GM13977 (cell line): ENCODE results near the gene ANP32B.
"Not testable (repeated sequence)": the region's sequence is repeated elsewhere in the genome, so short reads cannot be mapped to it uniquely, and the experiment has no call there.

ENCODE experiments used
- DNase-seq: peaks from one replicate; pipeline ENCODE4 v3.0.0; 2012; ENCODE audit warnings: low spot score
- in situ Hi-C: fragments of 300-500 bp; cut with MboI; formaldehyde crosslinking; loops from one replicate; pipeline ENCODE4 v1.12.0; 2022; ENCODE audit warnings: low sequenced_read_pairs, low pct_unique_long_range_greater_than_20kb, mixed read lengths, inconsistent platforms; ENCODE audit not compliant: unreplicated experiment
- TF ChIP-seq, protein P1 (sequence below): IDR thresholded peaks from 2 replicates; pipeline ENCODE4 v1.5.1; 2012; ENCODE audit warnings: mild to moderate bottlenecking, control low read depth; ENCODE audit not compliant: insufficient read depth; ENCODE audit errors: extremely low read depth, missing control alignments

ANP32B gene

DNA sequence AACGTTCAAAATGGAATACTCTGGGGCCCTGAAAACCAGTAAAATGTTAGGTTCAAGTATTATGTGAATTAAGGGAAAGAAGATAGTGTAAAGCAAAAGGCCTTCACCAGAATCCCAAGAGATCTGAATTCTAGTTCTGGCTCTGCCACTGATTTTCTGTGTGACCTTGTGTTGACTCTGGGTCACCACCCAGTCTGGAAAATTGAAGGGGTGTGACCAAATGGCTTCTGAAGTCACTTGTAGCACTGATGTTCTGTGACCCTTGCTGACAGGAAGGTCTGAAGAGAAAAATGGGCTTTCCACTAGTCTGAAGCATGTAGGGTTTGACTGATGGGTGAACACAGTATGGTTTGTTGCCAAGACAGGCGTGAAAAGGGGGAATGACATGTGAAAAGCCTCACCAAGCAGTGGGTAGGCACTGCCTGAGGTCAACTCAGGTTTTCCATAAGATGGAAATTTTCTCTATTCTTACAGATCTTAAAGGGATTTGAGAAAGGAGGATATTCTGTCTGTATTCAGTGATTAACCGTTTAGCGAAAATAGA is 33.1 kb downstream of the ANP32B start:
- TF ChIP-seq, protein P1, sequence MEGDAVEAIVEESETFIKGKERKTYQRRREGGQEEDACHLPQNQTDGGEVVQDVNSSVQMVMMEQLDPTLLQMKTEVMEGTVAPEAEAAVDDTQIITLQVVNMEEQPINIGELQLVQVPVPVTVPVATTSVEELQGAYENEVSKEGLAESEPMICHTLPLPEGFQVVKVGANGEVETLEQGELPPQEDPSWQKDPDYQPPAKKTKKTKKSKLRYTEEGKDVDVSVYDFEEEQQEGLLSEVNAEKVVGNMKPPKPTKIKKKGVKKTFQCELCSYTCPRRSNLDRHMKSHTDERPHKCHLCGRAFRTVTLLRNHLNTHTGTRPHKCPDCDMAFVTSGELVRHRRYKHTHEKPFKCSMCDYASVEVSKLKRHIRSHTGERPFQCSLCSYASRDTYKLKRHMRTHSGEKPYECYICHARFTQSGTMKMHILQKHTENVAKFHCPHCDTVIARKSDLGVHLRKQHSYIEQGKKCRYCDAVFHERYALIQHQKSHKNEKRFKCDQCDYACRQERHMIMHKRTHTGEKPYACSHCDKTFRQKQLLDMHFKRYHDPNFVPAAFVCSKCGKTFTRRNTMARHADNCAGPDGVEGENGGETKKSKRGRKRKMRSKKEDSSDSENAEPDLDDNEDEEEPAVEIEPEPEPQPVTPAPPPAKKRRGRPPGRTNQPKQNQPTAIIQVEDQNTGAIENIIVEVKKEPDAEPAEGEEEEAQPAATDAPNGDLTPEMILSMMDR = no peak
- DNase-seq = no peak
- in situ Hi-C loops = no loop called here

DNA sequence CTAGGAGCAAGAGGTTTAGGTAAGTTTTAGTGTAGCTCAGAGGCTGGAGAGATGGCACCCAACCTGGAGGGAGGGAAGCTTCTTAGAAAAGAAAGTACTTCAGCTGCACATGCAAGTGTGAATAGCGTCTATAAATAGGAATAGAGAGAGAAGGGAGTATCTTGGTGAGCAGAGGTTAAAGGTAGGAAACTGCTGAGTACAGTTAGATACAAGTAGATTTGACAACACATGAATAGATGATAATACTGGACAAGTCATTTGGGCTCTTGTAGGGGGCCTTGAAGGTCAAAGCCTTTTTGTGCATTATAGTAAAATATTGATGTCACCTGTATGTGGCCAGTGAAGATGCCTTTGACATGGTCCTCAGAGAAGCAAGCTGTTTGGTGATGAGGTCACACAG is 34.2 kb downstream of the ANP32B start:
- TF ChIP-seq, protein P1 = no peak
- in situ Hi-C loops = no loop called here
- DNase-seq = no peak

DNA sequence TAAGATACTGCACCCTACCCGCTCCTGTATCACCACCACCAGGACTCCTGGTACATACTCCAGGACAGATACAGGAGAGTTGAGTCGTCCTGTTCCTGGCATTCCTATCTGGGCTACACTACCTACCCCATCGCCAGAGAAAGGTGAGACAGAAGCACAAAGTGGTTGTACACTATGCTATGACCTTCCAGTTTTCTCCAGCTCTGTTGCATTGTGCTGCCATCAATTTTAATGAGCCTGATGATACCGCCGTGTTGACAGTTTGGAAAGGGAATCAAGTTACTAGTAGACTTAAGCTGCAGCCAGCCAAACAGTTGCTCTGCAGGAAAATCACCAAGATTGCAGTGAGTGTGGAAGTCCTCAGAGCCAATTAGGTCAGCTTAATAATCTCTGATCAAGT is 35.2 kb downstream of the ANP32B start:
- no peak for DNase-seq
- in situ Hi-C loops = no loop called here
- TF ChIP-seq, protein P1 = no peak

DNA sequence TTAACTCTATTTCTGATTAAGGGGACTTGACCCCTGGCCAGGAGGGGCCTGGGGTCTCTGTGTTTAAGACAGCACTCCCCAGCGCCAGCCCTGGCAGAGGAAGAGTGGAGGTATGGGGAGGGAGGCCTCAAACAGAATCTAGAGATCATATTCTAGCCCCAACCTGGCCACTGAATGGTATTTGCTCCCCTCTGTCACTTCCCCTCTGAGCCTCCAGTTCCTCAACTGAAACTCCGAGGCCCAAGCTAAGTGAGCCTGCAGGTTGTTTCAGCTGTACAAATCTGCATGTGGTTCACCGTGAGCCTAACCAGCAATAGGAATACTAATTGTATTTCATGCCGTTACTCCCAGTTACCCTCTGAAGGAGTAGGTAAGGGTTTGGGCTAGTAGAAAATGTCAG is 36.0 kb downstream of the ANP32B start:
- TF ChIP-seq, protein P1 = no peak
- in situ Hi-C loops = no loop called here
- DNase-seq = no peak

DNA sequence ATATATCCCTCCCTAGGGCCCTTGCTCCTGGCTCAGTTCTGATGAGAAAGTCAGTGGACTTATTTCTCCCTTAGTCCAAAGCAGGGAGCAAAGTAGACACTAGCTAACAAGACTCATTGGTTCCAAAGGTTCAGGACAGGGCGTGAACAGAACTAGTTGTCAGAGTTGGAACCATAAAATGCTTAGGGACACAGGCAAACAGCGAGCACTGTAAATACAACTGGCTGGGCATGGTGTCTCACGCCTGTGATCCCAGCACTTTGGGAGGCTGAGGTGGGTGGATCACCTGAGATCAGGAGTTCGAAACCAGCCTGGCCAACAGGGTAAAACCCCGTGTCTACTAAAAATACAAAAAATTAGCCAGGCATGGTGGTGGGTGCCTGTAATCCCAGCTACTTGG is 36.7 kb downstream of the ANP32B start:
- DNase-seq, in situ Hi-C loops: not testable (repeated sequence)

DNA sequence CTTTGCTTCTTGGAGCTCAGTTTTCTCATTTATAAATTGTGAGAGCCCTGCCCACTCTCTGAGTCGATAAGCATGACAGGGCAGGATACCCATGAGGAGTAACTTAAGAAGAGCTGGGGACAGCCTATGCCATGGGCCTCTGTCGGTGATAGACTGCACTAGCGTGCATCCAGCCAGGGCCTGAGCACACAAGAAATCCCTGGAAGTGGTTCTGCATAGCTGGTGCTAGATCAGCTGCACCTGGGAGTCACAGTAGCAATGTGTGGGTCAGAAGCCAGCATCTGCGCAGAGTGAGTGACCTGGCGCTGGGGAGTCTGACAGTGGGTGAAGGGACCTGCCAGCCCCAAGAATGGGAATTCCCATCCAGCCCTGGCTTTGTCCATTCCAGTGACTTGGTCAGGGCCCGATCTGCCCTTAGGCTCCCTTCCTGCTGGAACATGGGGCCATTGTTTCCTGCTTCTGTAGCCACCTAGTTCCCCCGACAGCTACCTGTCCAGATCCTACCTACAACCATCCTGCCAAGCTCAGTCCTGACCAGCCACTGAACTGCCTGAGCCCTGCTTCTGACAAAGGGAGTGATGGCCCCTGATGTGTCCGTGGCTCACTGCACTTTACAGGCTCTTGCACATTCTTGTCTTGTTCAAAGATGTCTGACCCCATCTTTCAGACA is 37.5 kb downstream of the ANP32B start:
- in situ Hi-C loops = no loop called here
- no peak for DNase-seq
- TF ChIP-seq, protein P1 = no peak

DNA sequence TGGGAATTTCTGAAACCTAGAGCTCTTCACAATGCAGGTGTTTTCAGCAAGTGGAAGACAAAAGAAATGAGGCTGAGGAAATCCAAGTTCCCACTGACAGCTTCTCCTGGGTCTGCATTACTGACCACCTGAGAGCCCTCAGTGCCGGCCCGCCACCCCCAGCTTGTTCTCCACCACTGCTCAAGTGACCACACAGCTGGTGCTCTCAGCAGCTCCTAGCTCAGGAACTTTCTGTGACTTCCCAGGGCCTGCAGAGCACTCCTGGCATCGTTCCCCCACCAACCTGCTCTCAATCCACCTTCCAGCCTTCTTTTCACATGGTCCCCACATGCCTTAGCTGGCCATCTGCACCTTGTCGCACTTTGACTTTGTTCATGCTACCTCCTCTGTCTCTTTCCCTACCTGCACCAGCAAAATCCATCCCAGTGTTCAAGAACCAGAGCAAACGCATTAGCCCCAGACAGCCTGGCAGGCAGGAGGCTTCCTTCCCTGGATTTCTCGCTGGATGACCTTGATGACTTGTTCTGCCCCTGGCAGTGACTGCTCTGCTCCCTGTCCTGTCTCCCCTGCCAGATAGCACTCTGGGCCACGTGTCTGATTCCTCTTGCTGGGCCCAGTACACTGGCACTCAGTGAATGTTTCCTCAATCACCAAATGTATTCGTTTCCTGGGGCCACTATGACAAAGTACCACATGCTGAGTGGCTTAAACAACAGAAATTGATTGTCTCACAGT is 38.3 kb downstream of the ANP32B start:
- in situ Hi-C loops = no loop called here
- TF ChIP-seq, protein P1 = no peak
- DNase-seq = no peak
